ENCODE measurements around the gene GCN1.

GRCh38 chr12:120130011-120130410 is 64.5 kb downstream of the GCN1 start:
- no peak for TF ChIP-seq CTCF (IDR thresholded peaks at IDR 0.05; ENCODE audit: poor library complexity)
- no peak for TF ChIP-seq EZH2 (IDR thresholded peaks at IDR 0.05; ENCODE audit: borderline replicate concordance)
- no peak for TF ChIP-seq EZH2phosphoT487 (IDR thresholded peaks at IDR 0.05; ENCODE audit: low read depth, severe bottlenecking, unreplicated experiment)
